Endothelial cell (in vitro differentiated cells): ENCODE data around the gene YIPF5. TPM values are rescaled to one million over a fixed set of nuclear protein-coding genes. Genes with fewer than 3 reads are reported as not detected.

Experiments
- DNase-seq: peaks from one replicate; pipeline ENCODE4 v3.0.0; 2021; ENCODE audit warnings: low spot score
- H3K27ac Mint-ChIP-seq: one replicate; pipeline ENCODE4 v1.8.0; 2021; ENCODE audit warnings: mixed read lengths, inconsistent platforms; ENCODE audit not compliant: unreplicated experiment
- H3K27me3 Mint-ChIP-seq: one replicate; pipeline ENCODE4 v1.8.0; 2021; ENCODE audit warnings: mild to moderate bottlenecking, moderate library complexity, mixed read lengths, inconsistent platforms; ENCODE audit not compliant: unreplicated experiment
- H3K36me3 Mint-ChIP-seq: one replicate; pipeline ENCODE4 v1.8.0; 2021; ENCODE audit warnings: mild to moderate bottlenecking, low read depth, mixed read lengths, inconsistent platforms; ENCODE audit not compliant: unreplicated experiment
- H3K4me1 Mint-ChIP-seq: one replicate; pipeline ENCODE4 v1.8.0; 2021; ENCODE audit warnings: mild to moderate bottlenecking, mixed read lengths, inconsistent platforms; ENCODE audit not compliant: unreplicated experiment
- H3K4me3 Mint-ChIP-seq: one replicate; pipeline ENCODE4 v1.8.0; 2021; ENCODE audit warnings: mild to moderate bottlenecking, mixed read lengths, inconsistent platforms; ENCODE audit not compliant: unreplicated experiment
- H3K9me3 Mint-ChIP-seq: one replicate; pipeline ENCODE4 v1.8.0; 2021; ENCODE audit warnings: mixed read lengths, inconsistent platforms; ENCODE audit not compliant: unreplicated experiment
- total RNA-seq: library from RNA; stranded (reverse); fragmentation: NEBNext Ultra II Directional; extraction: Animal tissue kit (Norgen Biotek cat#: 25700); gene quantifications from one replicate; pipeline ENCODE4 v1.2.1, GENCODE V29; 2021; ENCODE audit not compliant: unreplicated experiment
- TF ChIP-seq, protein P1 (sequence below): fragments of 200-600 bp; sonication (generic); IDR thresholded peaks from one replicate; pipeline ENCODE4 v1.5.0; 2021; ENCODE audit warnings: antibody characterized with exemption; ENCODE audit not compliant: unreplicated experiment

YIPF5 gene
- total RNA-seq, 1 donor from 2014 or later: 47.8 TPM

DNA sequence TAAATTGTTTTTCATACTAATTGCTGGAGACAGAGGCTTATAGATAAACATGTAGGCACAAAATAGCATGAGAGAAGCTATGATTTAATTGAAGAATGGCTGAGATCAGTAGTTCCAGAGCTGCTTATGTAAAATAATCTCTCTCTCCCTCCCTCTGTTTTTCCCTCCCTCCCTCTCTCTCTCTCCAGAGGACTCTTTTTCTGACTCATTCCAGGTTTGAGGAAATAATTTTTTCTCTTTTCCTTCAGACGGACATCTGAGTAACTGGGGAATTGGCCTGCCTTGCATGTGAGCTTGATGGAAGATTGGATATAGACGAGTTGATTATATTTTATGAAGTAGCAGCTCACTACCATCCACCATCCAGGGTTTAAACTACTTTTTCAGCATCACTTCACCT, 35.7 kb upstream of the YIPF5 start:
- Mint-ChIP-seq H3K27ac (no peak overlapping the region), H3K36me3 (no peaks in the 10 kb centered on the region), H3K4me1 (no peaks in the 10 kb centered on the region), H3K4me3 (no peak overlapping the region), H3K9me3 (no peaks in the 10 kb centered on the region), H3K27me3 (peaks cover 3% of the 10 kb centered on the region)
- TF ChIP-seq, protein P1, sequence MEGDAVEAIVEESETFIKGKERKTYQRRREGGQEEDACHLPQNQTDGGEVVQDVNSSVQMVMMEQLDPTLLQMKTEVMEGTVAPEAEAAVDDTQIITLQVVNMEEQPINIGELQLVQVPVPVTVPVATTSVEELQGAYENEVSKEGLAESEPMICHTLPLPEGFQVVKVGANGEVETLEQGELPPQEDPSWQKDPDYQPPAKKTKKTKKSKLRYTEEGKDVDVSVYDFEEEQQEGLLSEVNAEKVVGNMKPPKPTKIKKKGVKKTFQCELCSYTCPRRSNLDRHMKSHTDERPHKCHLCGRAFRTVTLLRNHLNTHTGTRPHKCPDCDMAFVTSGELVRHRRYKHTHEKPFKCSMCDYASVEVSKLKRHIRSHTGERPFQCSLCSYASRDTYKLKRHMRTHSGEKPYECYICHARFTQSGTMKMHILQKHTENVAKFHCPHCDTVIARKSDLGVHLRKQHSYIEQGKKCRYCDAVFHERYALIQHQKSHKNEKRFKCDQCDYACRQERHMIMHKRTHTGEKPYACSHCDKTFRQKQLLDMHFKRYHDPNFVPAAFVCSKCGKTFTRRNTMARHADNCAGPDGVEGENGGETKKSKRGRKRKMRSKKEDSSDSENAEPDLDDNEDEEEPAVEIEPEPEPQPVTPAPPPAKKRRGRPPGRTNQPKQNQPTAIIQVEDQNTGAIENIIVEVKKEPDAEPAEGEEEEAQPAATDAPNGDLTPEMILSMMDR: no peak
- no peak for DNase-seq

DNA sequence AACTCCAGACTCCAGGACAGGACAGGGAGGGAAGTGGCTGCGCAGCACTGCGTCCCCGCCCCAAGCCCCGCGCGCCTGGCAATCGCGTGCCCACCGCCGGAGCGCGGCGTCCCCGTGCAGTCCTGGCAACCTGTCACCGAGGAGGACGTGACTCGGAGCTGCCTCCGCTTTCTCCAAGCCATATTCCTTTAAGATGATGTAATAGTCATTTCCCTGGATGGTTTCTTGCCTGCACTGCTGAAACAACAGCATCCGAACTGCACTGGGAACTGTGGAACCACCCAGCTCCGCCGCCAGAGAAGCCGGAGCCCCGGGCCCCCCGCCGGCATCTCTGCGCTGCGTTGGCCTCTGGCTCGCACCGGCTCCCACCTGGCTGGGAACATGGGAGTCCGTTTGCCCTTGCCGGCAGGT, 34.7 kb upstream of the YIPF5 start:
- TF ChIP-seq, protein P1: no peak
- Mint-ChIP-seq H3K36me3 (no peaks in the 10 kb centered on the region), H3K4me3 (no peak overlapping the region), H3K27me3 (peaks cover 3% of the 10 kb centered on the region), H3K9me3 (no peaks in the 10 kb centered on the region), H3K27ac (no peak overlapping the region), H3K4me1 (no peaks in the 10 kb centered on the region)
- peak; percentile 45 for DNase-seq

DNA sequence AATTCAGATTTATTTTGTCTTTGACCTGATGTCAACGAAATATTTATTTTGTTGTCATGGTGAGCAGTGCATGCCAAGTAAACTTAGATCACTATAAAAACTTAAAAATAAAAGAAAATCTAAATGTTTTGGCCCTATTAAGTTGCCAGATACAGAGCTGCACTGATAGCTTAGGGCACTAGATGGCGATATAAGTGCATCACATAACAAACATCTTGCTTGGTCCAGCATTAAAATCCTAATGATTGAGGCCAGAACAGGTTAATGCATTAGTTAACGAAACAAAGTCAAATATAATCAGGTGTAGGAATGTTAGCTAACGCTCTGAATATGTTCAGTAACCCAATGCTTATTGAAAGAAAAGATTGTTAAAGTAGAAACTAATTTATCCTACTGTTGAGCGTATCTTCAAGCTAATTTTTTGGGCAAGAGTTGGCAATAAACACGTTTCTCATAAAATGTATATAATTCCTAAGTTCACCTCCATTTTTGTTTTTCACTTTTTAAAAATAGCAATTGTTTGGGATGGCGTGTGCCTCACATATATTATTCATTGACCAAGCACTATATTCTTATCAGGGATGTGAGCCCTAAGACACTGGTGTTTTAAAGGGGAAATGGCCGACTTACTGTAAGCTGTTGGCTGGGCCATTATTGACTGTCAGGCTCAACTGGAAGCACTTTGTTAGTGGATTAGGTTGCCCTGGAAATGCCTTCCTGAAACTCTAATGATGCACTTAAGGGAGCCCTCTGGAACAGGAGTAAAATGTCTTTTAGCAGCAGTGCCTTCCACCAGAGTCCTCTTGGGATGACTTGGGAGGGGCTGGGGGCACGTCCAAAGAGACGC, 33.5 kb upstream of the YIPF5 start:
- no peak overlapping the region for H3K27ac Mint-ChIP-seq
- H3K4me1 Mint-ChIP-seq: no peaks in the 10 kb centered on the region
- TF ChIP-seq, protein P1: peak; percentile 80
- no peak overlapping the region for H3K4me3 Mint-ChIP-seq
- no peaks in the 10 kb centered on the region for H3K36me3 Mint-ChIP-seq
- H3K9me3 Mint-ChIP-seq: no peaks in the 10 kb centered on the region
- H3K27me3 Mint-ChIP-seq: peaks cover 3% of the 10 kb centered on the region
- peak; percentile 53 for DNase-seq

DNA sequence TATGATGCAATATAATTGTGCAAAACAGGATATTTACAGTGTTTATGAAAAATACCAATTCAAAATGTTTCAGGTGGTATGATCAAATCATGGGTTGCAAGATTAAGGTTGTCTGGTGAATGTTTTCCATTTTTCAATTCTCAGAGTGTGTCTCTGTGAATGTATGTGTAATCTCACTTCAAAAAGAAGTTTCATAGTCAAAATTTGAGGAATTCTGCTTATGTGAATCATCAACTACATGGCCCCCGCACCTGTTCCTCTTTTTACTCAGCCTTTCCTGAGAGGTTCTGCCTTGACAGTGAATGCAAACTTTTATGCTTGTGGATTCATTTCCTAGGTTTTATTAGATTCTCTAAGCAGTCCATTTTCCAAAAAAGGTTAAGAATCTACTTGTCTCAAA, 32.3 kb upstream of the YIPF5 start:
- no peak overlapping the region for H3K27ac Mint-ChIP-seq
- no peaks in the 10 kb centered on the region for H3K9me3 Mint-ChIP-seq
- no peaks in the 10 kb centered on the region for H3K36me3 Mint-ChIP-seq
- TF ChIP-seq, protein P1: no peak
- no peak overlapping the region for H3K4me3 Mint-ChIP-seq
- H3K27me3 Mint-ChIP-seq: peaks cover 3% of the 10 kb centered on the region
- no peak for DNase-seq
- no peaks in the 10 kb centered on the region for H3K4me1 Mint-ChIP-seq

DNA sequence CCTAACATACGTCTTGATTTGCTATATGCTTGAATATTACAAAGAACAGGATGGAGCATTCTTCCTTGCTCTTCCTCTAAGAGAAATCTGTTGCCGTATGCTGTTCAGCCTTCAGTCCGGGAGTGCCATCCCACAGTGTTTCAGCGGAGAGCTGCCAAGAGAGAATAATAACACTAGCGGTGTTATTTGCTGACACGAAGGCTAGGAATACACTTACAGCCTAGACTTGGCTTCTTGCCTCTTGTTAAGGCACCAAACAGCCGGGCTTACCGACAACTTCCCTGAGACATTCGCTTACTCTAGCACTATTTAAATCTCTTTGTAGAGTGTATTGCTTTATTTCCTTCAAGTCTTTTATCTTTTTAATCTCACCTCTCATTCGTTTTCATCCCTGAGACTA, 31.6 kb upstream of the YIPF5 start:
- DNase-seq: no peak
- H3K27ac Mint-ChIP-seq: no peak overlapping the region
- no peaks in the 10 kb centered on the region for H3K4me1 Mint-ChIP-seq
- H3K27me3 Mint-ChIP-seq: peaks cover 3% of the 10 kb centered on the region
- TF ChIP-seq, protein P1: no peak
- H3K4me3 Mint-ChIP-seq: no peak overlapping the region
- no peaks in the 10 kb centered on the region for H3K36me3 Mint-ChIP-seq
- no peaks in the 10 kb centered on the region for H3K9me3 Mint-ChIP-seq
